Myocyte (in vitro differentiated cells): ENCODE data around the gene C2orf68. TPM values are rescaled to one million over a fixed set of nuclear protein-coding genes. Genes with fewer than 3 reads are reported as not detected.
A peak's percentile ranks its signal among the peaks of the same experiment; 100 is the strongest.
"Not testable (repeated sequence)": the region's sequence is repeated elsewhere in the genome, so short reads cannot be mapped to it uniquely, and the experiment has no call there.

Source experiments
- DNase-seq: peaks from one replicate; pipeline ENCODE4 v3.0.0-alpha.2; 2012; ENCODE audit warnings: low read depth
- total RNA-seq: library from RNA; depleted of rRNA; stranded (reverse); fragments of >200 nt; gene quantifications from 2 replicates; pipeline ENCODE4 v1.2.3, GENCODE V29; 2014

Gene C2orf68
- total RNA-seq, 1 donor from 2014 or later: 28.5 TPM

DNA sequence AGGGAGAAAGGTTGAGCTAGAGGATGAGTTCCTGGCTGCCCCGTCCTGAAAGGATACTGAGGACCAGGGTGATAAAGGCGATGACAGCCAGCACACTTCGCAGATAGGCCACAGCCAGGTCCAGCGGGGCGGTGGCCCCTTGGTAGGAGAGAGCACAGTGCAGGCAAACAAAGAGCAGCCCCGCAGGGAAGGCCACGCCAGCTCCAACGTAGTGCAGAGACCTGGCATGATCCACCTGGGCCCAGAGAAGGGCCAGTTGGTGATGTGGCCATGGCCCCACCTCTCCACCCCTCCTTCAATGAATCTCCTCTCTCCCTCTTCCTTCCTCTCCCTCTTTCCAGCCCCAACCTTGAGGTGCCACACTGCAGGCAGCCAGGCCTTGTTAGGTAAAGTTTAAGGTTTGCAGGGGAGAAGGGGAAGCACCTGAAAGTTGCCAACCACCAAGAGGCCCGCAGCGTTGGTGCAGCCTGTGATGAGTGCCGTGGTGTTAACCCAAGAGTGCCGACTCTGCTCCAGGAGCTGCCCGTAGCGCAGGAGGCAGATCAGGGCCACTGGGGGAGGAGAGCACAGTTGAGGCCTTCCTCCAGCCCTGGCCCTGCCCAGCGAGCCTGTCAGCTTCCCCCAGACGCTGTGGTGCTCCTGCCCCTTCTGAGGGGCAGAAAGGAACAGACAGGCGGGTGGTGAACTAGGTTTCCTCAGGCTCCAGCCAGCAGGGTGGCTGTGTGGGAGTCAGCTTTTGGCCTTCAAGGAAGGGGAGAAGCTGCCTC is 12.2 kb downstream of the C2orf68 start:
- no peak for DNase-seq

DNA sequence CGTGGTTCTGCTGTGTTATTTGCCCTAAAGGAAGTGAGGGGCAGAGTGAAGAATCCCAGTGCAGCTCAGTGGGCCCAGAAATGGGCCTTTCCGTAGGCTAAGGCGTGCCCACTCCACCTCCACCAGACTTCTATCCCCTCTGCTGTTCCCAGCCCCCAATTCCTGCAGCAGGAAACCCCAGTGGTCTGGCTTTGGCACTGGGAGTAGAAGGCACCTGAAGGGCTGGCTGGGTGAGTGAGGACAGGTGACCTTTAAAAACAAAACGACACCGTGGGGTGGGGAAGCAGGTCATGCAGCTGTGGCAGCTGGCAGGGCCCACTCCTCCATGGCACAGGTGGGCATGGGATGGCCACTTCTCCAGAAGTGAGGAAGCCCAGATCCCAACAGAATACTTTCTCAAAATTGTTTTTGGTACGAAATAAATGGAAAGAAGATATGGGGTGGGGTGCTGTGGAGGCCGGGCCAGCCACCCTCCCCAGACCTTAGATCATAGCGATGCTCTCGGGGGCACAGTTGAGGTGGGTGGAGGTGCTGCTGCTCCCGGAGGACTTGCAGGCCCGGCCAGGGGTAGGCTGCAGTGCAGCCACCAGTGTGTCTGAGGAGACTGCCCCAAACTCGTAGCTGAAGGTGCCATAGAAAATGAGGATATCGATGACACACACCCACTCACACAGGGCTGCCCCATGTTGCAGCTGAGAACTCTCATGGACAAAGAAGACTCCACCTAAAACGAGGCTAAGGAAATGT is 13.1 kb downstream of the C2orf68 start:
- no peak for DNase-seq

DNA sequence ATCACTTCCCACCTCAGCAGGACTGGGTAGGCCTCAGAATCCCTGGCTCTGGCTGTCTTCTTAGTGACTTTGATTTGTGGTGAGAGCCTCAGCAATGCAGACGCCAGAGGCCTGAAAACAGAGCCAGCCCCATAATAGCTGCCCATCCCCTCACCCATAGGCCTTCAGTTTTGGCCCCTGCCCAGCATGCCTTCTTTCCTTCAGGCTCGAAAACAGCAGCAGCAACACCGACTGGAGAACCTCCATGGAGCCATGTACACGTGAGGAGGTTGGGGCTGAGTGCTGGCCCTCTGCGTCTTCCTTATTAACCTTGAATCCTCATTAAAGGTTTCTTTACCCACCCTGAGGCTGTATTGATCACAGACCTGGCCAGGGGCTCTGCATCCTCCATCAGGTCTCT is 14.6 kb downstream of the C2orf68 start:
- no peak for DNase-seq

DNA sequence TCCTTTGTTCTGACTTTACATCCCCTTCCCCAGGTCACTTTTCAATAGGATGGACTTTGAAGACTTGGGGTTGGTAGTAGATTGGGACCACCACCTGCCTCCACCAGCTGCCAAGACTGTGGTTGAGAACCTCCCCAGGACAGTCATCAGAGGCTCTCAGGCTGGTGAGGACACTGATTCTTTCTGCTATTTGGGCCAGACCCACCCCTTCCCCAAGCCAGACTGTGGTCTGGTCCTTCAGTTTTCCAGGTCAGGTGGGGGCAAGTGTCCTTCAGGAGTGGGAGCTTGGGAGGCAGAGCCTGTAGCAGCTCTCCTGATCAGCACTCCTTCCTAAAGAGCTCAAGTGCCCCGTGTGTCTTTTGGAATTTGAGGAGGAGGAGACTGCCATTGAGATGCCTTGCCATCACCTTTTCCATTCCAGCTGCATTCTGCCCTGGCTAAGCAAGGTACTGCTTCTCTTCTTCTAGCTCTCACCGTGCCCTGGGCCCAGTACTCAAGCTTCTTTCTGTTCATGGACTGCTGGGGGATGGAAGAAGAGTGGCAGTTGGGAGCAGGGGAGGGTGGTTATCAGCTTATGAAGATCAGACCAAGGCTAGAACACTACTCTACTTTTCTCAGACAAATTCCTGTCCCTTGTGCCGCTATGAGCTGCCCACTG is 15.3 kb downstream of the C2orf68 start:
- peak; percentile 80 for DNase-seq

DNA sequence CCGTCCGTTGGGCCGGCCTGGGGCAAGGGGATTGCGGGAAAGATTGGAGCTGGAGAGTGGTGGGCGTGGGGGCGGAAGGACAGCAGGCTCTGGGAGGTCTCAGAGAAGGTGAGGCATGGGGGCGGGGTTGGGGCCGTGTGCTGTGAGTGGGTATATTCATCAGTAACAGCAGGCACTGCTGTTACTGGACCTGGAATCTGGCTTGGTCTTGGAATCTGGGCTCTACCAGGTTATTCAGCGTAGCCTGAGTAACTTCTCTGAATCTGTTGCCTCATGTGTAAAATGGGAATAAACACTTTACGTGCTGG is 15.9 kb downstream of the C2orf68 start:
- no peak for DNase-seq

DNA sequence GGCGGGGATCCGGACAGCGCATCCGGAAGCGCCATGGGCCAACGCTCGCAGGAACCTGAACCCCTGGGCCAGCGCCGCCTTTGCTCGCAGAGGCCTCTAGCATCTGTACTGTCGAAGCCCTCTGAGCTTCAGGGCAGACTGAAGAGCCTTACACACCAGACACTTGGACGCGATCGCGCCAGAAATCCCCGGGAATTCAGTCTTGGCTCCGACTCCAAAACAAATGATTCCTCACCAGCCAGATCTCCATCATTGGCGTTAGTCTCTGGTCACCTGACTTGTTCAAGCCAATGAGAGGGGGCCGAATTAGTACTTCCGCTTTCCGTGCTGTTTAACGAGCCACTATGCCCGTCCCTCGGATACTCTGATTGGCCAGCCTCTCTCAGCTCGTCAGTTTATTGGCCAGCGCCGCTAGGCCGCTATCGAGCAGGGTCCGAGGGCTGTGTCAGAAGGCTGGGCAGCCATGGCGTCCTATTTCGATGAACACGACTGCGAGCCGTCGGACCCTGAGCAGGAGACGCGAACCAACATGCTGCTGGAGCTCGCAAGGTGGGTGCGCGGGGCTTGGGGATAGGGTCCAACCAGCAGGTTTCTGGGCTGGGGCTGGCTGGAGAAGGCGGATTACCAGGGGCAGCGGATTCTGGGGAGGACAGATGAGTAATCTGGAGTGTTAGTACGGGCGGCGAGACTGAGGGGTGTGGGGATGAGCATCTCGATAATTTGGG is 16.4 kb downstream of the C2orf68 start, which contains the start of gene RNF181:
Gene RNF181 (plus strand): TSS at position 445 of the 725 bp plus-strand sequence. CDS start 19 bp downstream, at position 464.
- peak; percentile 99 for DNase-seq

DNA sequence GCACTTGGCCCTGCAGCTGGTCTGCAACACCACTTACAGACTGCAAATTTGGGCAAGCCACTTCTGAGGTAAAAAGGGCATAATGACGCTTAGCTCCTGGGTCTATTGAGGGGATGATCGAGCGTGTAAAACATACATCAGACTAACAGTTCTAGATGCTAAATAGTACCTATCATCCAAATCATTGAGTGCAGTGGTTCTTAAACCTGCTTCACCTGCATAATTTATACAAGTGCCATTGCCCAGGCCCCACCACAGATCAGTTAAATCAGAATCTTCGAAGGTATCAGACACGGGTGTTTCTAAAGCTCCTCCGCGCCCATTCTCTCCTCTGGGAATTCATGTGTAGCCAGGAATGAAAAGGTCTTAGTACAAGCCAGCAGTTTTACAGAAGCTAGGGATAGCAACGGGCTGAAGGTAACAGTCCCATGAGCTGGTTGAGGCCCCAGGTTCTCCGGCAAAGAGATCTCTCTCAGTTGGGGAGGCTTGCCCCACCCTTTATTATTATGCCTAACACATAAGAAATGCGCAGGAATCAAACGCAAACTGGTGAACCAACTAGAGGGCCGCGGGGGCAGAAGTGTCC is 17.1 kb downstream of the C2orf68 start:
- DNase-seq: no peak

DNA sequence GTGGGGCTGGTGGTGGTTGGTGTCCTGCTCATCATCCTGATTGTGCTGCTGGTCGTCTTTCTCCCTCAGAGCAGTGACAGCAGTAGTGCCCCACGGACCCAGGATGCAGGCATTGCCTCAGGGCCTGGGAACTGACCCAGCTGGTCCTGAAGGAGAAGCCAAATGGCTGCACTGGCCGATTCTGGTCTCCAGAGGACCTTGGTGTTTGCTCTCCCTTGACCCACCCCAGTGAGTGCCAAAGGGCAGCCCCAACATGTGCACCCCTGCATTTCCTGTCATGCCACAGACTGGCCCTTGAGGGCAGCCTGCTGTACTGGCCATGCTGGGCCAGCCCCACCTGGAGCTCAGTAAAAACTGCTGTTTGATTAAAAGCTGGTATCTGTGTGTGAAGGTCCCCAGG is 18.8 kb downstream of the C2orf68 start:
- no peak for DNase-seq

DNA sequence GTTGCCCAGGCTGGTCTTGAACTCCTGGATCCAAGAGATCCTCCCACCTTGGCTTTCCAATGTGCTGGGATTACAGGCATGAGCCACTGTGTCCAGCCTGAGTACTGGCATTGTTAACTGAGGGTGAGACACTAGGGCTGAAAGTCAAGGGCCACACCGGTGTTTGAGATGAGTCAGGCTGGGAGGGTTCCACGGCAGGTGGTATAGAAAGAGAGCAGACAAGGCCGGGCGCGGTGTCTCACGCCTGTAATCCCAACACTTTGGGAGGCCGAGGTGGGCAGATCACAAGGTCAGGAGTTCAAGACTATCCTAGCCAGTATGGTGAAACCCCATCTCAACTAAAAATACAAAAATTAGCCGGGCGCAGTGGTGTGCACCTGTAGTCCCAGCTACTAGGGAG is 19.6 kb downstream of the C2orf68 start:
- not testable (repeated sequence) for DNase-seq

DNA sequence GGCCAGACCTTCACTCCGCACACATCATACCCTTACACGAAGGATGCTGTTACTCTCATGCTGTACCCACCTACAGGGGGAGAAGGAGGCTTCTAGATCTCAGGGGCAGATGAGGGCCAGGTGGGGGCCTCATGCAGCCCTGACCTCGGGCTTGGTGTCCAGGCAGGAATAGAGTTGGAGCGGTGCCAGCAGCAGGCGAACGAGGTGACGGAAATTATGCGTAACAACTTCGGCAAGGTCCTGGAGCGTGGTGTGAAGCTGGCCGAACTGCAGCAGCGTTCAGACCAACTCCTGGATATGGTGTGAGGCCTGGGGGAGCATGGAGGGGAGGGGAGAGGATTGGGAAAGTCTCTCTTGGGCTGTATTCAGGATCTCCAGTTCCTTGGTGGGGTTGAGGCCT is 20.3 kb downstream of the C2orf68 start:
- DNase-seq: no peak

DNA sequence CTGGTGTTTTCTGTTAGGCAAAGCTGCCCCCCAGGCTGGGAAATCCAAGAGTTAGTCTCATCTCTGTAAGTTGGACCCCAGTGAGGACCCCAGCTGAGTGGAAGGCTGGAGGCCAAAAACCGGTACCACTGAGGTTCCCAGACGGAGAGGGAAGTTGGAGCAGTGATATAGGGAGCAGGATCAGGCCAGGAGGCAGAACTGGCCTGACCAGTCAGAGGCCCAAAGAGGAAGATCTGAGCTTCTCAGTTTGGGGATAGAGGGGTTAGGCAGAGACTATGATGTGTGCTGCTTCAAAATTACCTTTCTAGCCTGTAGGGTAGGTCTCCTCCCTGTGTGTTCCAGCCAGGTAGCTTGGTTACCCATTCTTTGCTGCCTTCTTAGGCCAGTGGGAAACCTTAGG is 20.9 kb downstream of the C2orf68 start:
- DNase-seq: no peak

DNA sequence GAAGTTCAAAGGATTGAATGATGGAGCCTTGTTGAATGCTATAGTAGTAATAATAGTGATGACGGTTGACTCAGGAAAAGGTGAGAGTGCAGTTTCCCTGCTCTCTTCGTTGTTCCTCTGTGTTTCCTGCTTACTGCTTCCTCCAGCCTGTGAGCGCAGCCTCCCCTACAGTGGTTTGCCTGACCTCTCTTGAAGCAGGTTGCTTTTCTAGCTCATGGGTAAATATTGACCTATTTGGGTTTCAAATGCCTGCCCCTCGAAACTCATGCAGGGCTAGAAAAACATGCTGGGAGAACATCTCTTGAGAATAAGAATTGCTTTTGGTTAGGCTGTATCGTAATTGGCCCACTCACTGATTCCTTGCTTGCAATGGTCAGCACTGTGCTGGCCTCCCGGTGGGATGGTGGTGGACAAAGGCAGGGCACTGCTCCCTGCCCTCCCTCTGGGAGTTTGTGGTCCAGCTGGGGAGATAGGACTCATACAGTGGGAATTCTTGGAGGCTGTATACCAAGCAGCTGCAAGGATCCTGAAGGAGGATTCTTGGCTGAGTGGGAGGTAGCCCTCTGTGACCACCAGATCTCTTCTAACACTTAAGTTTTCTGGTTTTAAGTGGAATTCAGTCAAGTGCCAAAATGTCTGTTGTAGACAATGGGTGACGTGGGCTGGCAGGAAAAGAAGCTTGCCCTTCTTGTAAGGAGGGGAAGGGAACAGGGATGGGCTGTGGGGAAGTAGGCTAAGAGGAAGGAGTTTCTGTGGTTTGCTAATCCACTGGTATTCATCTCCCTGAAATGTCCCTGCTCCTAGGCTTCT is 21.7 kb downstream of the C2orf68 start:
- DNase-seq: peak; percentile 98

DNA sequence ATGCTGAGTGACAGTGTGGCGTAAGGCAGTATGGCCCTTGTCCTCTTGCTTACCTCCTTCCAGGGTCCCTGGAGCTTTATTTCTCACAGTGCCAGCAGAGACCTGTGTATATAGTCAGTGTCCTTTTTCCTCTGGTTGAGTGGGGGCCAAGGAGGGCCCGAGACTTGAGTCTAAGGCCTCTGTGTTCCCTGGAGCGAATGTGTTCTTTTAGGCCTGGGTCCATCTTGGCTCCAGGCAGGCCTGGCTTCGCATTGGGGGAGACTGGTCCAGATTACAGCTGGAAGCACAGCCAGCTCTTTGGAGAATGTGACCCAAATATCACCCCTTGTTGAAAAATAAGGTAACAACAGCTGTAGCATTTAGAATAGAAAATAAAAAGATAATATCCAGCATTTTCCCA is 22.7 kb downstream of the C2orf68 start:
- no peak for DNase-seq

DNA sequence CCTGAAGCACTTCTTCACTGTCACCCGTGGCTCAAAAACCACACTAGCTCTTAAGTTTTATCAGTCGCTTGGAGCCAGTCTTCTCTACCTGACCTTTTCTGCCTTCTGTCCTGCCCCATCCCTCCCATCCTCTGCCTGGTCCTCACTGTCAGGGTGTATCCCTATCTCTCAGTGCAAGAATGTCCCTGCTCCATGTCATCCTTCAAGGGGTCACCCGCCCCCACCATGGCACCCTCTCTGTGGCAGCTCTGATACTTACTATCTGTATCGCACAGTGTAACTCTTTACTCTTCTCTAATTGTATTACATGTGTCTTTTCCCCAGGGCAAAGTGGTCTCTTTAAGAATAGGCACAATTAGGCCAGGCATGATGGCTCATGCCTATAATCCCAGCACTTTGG is 23.2 kb downstream of the C2orf68 start:
- DNase-seq: no peak

DNA sequence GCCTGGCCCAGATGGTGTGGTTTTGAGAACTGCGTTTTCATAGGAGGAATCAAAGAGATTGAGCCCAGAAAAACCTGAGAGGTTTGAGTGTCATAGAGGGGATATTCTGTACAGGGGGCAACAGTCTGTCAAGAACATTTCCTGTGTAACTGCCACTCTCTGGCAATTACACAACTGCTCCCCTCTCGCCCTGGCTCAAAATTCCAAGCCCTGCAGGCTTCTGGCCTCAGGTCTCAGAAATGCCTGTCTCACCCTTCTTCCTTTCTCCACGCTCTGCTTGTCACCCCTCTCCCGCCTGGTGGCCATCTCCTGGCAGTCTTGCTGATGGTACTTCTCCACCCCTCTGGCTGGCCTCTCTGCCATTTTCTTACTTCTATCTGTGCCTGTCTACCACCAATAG is 23.6 kb downstream of the C2orf68 start:
- DNase-seq: peak; percentile 16

DNA sequence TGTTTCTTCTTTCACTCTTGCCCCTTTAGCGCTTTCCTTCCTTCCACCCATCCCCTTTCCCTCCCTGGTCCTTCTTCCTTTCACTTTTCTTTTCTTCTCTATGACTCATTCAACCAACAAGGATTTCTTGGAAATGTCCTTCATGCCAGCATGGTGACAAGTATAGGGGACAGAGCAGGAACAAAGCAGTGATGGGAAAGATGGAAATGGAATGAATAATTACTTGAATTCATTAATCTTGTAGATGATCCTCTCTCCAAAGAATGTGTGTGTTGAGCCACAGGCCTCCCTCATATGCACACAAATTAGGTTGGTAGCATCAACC is 26.1 kb downstream of the C2orf68 start:
- DNase-seq: peak; percentile 71

DNA sequence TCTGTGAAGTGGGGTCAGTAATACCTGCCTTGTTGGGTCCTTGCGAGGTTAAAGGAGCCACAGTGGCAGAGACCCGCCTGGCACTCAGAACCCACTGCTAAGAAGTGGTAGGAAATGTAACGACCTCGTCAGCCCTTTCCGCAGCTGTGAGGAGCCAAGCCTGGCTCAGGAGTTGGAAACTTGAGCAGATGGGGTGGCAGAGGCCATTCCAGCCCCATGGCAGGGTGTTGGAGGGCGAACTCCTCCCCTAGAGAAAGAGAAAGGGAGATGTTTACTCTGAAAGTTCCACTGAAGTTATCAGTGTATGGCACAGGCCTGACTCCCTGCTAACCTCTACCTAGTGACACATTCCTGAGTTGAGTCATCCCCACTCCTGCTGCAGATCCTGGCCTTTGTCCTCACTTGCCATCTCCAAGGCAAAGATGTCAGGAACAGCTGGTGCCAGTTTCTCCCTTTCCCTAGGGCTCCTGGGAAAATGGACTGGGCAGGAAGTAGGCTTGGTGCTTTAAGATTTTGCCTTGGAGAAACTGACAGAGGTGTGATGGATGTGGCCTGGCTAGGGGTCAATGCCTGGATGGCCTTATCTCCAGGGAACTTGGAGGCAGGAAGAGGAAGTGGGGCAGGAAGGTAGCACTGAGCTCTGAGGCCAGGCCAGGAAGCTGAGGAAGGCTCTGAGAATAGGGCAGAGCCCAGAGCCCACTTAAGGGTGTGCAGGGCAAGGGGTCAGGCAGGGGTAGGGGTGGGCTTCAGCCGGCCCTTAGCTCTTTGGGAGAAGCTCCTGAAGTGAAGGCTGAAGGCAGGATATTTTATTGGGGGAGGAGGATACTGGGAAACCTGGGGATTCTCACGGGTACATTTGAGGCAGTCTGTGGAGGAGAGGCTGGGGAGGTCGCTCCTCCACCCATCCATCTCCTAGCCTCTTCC is 26.7 kb downstream of the C2orf68 start:
- DNase-seq: peak; percentile 97

DNA sequence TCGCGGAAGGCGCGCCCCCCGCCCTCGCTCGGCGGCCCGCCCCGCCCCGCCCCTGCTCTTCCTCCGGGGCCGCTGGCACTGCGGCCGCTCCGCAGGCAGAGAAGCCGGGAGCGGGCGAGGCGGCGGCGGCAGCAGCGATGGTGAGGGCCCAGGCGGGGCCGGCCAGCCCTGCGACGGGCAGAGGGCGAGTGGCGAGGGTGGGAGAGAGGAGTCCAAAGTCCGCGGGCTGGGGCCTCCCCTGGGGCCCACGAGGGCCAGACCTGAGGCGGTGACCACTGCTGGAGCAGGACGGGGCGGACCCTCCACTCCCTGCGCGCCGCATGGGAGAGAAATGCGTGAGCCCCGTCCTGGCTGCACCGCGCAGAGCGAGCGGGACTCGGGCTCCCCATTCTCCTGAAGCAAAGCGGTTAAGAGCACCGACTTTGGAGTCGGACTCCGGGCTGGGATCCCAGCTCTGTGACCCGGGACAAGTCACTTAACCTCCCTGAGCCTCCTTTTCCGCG is 27.5 kb downstream of the C2orf68 start, which contains the start of gene VAMP5:
Gene VAMP5 (plus strand): TSS at position 78 of the 503 bp plus-strand sequence. CDS start 60 bp downstream, at position 138.
- DNase-seq: peak; percentile 65
